ENCODE results near the gene GMPR2.

GMPR2 gene

GRCh38 chr14:24285351-24285750 is 52.6 kb downstream of the GMPR2 start:
- no peaks in the 10 kb centered on the region for H3K4me1 ChIP-seq
- no peak for TF ChIP-seq CTCF (IDR thresholded peaks at IDR 0.05)
- H3K9me3 ChIP-seq = no peaks in the 10 kb centered on the region
- intact Hi-C loops (cut with DNase I; ENCODE audit: low total_unique reads) = no loop called here
- no peak overlapping the region for H3K4me3 ChIP-seq
- peaks cover 0 to 13% (median 12%) of the 10 kb centered on the region in 3 donors for H3K36me3 ChIP-seq
- no peak overlapping the region for H3K27ac ChIP-seq
- no peaks in the 10 kb centered on the region for H3K27me3 ChIP-seq
- DNase-seq = no peak

- H3K36me3 ChIP-seq = peaks cover 15 to 30% (median 28%) of the 10 kb centered on the region in 3 donors
- intact Hi-C loops (cut with DNase I; ENCODE audit: low total_unique reads) = no loop called here
- no peak for DNase-seq
- H3K9me3 ChIP-seq = no peaks in the 10 kb centered on the region
- no peak overlapping the region for H3K4me3 ChIP-seq
- no peaks in the 10 kb centered on the region for H3K4me1 ChIP-seq
- no peak for TF ChIP-seq CTCF (IDR thresholded peaks at IDR 0.05)
- no peak overlapping the region for H3K27ac ChIP-seq
- H3K27me3 ChIP-seq = no peaks in the 10 kb centered on the region
Observed at GRCh38 chr14:24286996-24287395, 54.3 kb downstream of the GMPR2 start.
